ENCODE results near the gene TNFRSF8. TPM values are rescaled to one million over a fixed set of nuclear protein-coding genes. Genes with fewer than 3 reads are reported as not detected.
A peak's percentile ranks its signal among the peaks of the same experiment; 100 is the strongest.

The TNFRSF8 gene
- total and polyA plus RNA-seq, 9 of the 15 experiments (the other 6 are each of a cell fraction or from before 2014, with no cell fraction given): 3.5 to 38.4 (median 17.1) TPM

DNA sequence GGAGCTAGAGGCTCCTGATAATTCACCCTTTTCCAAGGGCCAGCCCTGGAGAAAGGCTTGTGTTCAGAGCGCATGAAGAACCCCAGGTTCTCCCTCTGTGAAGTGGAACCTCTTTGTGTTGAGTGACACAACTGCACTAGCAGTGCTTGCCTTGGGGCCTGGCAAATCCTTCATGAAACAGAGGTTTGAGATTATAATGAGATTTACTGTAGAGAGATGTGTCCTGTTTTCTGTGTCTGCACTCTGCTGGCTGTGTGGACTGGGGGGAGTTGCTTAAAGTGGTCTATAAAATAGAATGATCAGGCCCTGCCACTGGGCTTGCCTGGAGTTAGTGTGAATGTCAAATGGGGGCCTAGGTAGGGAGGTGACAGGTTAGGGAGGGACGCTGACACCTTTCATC lies 92.2 kb downstream of the TNFRSF8 start:
- H4K20me1 ChIP-seq (replicated peaks; ENCODE audit: control insufficient read depth, insufficient read depth, low read length): no peaks in the 10 kb centered on the region
- no peak overlapping the region for H3K4me3 ChIP-seq
- intact Hi-C loops (cut with micrococcal nuclease): no loop called here
- H3K9me1 ChIP-seq (ENCODE audit: control insufficient read depth, insufficient read depth, low read length): no peaks in the 10 kb centered on the region
- in situ Hi-C loops (cut with MboI): no loop called here
- DNase-seq (ENCODE audit: extremely low read depth in 1 of 4, low spot score in 3 of 4) (no peak), FAIRE-seq (no peak), ATAC-seq (no peak)
- H3K9me3 ChIP-seq (replicated peaks; ENCODE audit: control insufficient read depth, insufficient read depth, low read depth, low read length): no peaks in the 10 kb centered on the region
- peaks cover 8 to 11% of the 10 kb centered on the region in 2 experiments; a peak in 4 of 5 replicates for H3K4me1 ChIP-seq (replicated peaks in 1 of 2; ENCODE audit: control insufficient read depth in 2 of 2, insufficient read depth in 2 of 2, low read length in 2 of 2)
- H3K27me3 ChIP-seq (ENCODE audit: control insufficient read depth in 2 of 2, insufficient read depth in 2 of 2, low read length in 2 of 2): no peaks in the 10 kb centered on the region; a peak in 1 of 5 replicates
- H3K27ac ChIP-seq (ENCODE audit: extremely low read depth, low read depth, low read length): no peak overlapping the region
- no peak overlapping the region for H2AFZ ChIP-seq (ENCODE audit: low read depth, low read length)
- 50% methylated on average over 2 of the region's 2 CpGs for WGBS (ENCODE audit: insufficient coverage, low coverage, missing lambda C conversion rate)
- ChIA-PET POLR2A (interaction anchor here (1.0 to 1.6 kb wide), 2 partner anchors 9 to 10 kb away, joined by 4 read pairs; no protein-coding TSS in a partner anchor), CTCF (ENCODE audit: low intra/inter-chr PET ratio) (no interaction called here)
- peak overlapping the region in 1 of 2 experiments; percentile 65; a peak in 2 of 4 replicates for H3K9ac ChIP-seq (ENCODE audit: insufficient read depth in 1 of 2, low read depth in 2 of 2, low read length in 2 of 2)
- no peaks in the 10 kb centered on the region for H3K36me3 ChIP-seq (ENCODE audit: control insufficient read depth, insufficient read depth, low read length)
- no peaks in the 10 kb centered on the region for H3K79me2 ChIP-seq (ENCODE audit: control insufficient read depth, insufficient read depth, low read length)
- TF ChIP-seq ZEB2 (IDR thresholded peaks at IDR 0.05) (no peak), TEAD4 (IDR thresholded peaks at IDR 0.05; ENCODE audit: low read length) (no peak), TEAD4 (CRISPR knock-in tag; IDR thresholded peaks at IDR 0.05; ENCODE audit: borderline replicate concordance) (no peak), CBX8 (IDR thresholded peaks at IDR 0.05; ENCODE audit: borderline replicate concordance, extremely low read depth, low read depth, low read length, poor library complexity, severe bottlenecking) (no peak), TCF7L2 (IDR thresholded peaks at IDR 0.05; ENCODE audit: low read depth, low read length) (no peak), STAT6 (CRISPR knock-in tag; IDR thresholded peaks at IDR 0.05) (no peak), ARID3B (CRISPR knock-in tag; IDR thresholded peaks at IDR 0.05; ENCODE audit: borderline replicate concordance) (no peak), FOXP4 (CRISPR knock-in tag; IDR thresholded peaks at IDR 0.05; ENCODE audit: borderline replicate concordance) (no peak), ZNF76 (CRISPR knock-in tag; IDR thresholded peaks at IDR 0.05; ENCODE audit: borderline replicate concordance) (no peak), U2AF1 (optimal IDR thresholded peaks at IDR 0.05; ENCODE audit: low read depth, low read length) (no peak), POLR2AphosphoS5 (IDR thresholded peaks at IDR 0.05; ENCODE audit: control insufficient read depth, insufficient read depth, low read depth, low read length) (no peak), CBX3 (IDR thresholded peaks at IDR 0.05; ENCODE audit: borderline replicate concordance in 1 of 2, low read length in 2 of 2) (no peak), RFX7 (CRISPR knock-in tag; IDR thresholded peaks at IDR 0.05) (no peak), ZFP30 (CRISPR knock-in tag; IDR thresholded peaks at IDR 0.05; ENCODE audit: borderline replicate concordance) (no peak)
- no peak overlapping the region for H3K4me2 ChIP-seq (ENCODE audit: insufficient read depth, low read length)
- no TSS peak for BruUV-seq (replicated peaks)
